ENCODE data around the gene RCL1.

DNA sequence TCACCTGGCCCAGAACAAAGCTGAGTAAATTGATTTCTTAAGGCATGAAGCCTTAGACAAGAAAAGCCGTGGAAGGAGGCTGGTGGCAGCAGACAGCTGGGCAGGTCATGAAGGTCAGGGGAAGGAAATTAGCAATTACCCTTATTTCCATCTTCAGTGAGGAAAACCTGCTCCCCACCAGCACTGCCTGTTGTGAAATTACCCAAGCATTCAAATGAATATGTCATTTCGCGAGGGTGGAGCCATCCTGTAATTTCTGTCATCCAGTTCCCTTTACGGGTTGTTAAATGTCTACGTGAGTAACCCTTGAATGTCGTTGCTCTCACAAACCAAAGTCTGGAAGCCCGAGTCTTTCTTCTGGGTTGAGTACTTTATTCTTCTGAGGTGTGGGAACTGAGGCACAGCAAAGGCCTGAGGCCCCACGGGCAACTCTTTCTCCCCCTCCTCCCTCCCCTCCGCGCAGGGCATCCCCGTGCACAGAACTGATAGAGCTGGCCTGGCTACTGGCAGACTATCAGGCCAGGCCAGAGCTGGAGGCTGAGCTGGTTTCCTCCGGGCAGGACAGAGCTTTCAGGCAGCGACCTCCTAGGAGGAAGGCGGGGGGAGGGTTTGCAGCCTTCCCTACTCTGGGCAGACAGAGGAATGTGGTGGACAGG is 29.7 kb upstream of the RCL1 start:
- TF ChIP-seq YY1 (IDR thresholded peaks at IDR 0.05; ENCODE audit: insufficient read depth, insufficient read length) (no peak), ZNF274 (IDR thresholded peaks at IDR 0.05; ENCODE audit: low read depth, low read length) (no peak), SUZ12 (IDR thresholded peaks at IDR 0.05; ENCODE audit: extremely low read depth, insufficient read depth, insufficient read length) (no peak)

All from NT2/D1 (cell line).